Measurements from ENCODE around the gene PRPH. TPM values are rescaled to one million over a fixed set of nuclear protein-coding genes. Genes with fewer than 3 reads are reported as not detected.

Gene PRPH
- total and polyA plus RNA-seq, 4 donors = 0.19 to 2.7 (median 0.67) TPM

- no peaks in the 10 kb centered on the region for H3K36me3 ChIP-seq (ENCODE audit: control insufficient read depth in 4 of 4, insufficient read depth in 4 of 4, low read length in 4 of 4)
- no peak overlapping the region for H3K9ac ChIP-seq (ENCODE audit: insufficient read depth in 1 of 2, low read length in 2 of 2)
- WGBS, 2 donors = 64 to 87% methylated on average over 7 of the region's 7 CpGs
- H3K9me3 ChIP-seq (ENCODE audit: control insufficient read depth in 4 of 4, insufficient read depth in 3 of 4, low read length in 3 of 4) = no peaks in the 10 kb centered on the region
- DNase-seq = peak in 1 of 3 donors; percentile 13
- H3K27ac ChIP-seq (ENCODE audit: low read depth in 1 of 2, low read length in 1 of 2) = peak overlapping the region in 1 of 2 donors; percentile 13
- no peak overlapping the region for H3K4me3 ChIP-seq
- H3K27me3 ChIP-seq (ENCODE audit: control insufficient read depth in 3 of 3, insufficient read depth in 3 of 3, low read length in 2 of 3) = peaks cover 0 to 52% (median 28%) of the 10 kb centered on the region in 3 donors
- ATAC-seq (ENCODE audit: insufficient read depth, low FRiP score) = no peak
- no peak for TF ChIP-seq CTCF (IDR thresholded peaks at IDR 0.05; ENCODE audit: control extremely low read depth, extremely low read depth)
- H3K4me1 ChIP-seq (ENCODE audit: control insufficient read depth in 5 of 5, insufficient read depth in 5 of 5, low read length in 5 of 5) = peaks cover 0 to 25% (median 16%) of the 10 kb centered on the region in 5 donors
Measured at GRCh38 chr12:49292729-49293055, 2.3 kb upstream of the PRPH start.

DNA sequence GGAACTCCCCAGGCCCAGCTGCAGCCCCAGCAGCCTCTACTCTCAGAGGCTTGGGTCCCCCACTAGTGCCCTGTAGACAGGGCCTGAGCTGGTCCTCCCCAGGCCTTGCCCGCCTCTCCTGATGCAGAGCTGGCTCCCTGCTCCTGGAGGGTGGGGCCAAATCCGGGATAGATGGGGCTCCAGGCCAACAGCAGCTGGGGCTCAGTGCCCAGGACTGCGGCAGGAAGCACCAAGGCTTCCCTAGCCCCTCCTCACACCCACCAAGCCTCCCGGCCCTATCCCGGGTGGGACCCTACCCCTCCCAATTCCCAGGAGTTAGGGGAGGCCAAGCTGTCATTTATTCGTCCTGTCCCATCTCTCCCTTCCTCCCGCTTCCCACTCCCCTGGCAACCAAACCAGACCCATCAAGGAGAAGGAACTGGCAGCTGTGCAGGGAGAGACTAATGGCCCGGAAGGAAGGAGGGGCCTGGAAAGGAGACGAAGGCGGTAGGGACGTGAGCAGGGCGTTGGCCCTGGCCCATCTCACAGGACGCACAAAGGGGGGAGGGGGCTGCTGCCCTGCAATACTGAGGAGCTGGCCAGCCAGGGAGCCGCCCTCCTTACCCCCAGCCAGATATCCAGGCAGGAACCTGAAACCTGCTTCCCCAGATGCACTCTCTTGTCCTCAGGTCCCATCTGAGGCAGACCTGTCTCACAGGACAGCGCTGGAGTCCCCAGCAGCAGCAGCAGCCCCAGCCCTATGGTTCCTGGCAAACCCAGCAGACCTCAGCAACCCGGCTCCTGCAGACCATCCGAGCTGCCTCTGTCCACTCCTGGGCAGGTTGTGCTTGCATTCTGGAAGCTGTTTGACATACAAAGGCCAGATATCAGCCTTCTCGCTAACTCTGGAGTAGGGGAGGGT, 1.6 kb upstream of the PRPH start:
- H3K36me3 ChIP-seq (ENCODE audit: control insufficient read depth in 4 of 4, insufficient read depth in 4 of 4, low read length in 4 of 4) = no peaks in the 10 kb centered on the region
- no peak overlapping the region for H3K4me3 ChIP-seq
- TF ChIP-seq CTCF (IDR thresholded peaks at IDR 0.05; ENCODE audit: control extremely low read depth, extremely low read depth) = no peak
- peaks cover 0 to 25% (median 16%) of the 10 kb centered on the region in 5 donors for H3K4me1 ChIP-seq (ENCODE audit: control insufficient read depth in 5 of 5, insufficient read depth in 5 of 5, low read length in 5 of 5)
- peak overlapping the region in 1 of 2 donors; percentile 13 for H3K27ac ChIP-seq (ENCODE audit: low read depth in 1 of 2, low read length in 1 of 2)
- H3K9ac ChIP-seq (ENCODE audit: insufficient read depth in 1 of 2, low read length in 2 of 2) = no peak overlapping the region
- no peak for ATAC-seq (ENCODE audit: insufficient read depth, low FRiP score)
- peak; percentile 69 to 83 (median 76) for DNase-seq
- H3K27me3 ChIP-seq (ENCODE audit: control insufficient read depth in 3 of 3, insufficient read depth in 3 of 3, low read length in 2 of 3) = peaks cover 0 to 58% (median 34%) of the 10 kb centered on the region in 3 donors
- no peaks in the 10 kb centered on the region for H3K9me3 ChIP-seq (ENCODE audit: control insufficient read depth in 4 of 4, insufficient read depth in 3 of 4, low read length in 3 of 4)
- 31 to 46% methylated on average over 18 of the region's 18 CpGs for WGBS, 2 donors

GRCh38 chr12:49294086-49294803, 702 bp upstream of the PRPH start:
- Histone ChIP-seq H3K4me1 (ENCODE audit: control insufficient read depth in 5 of 5, insufficient read depth in 5 of 5, low read length in 5 of 5) (peaks cover 0 to 25% (median 16%) of the 10 kb centered on the region in 5 donors), H3K36me3 (ENCODE audit: control insufficient read depth in 4 of 4, insufficient read depth in 4 of 4, low read length in 4 of 4) (no peaks in the 10 kb centered on the region), H3K27ac (ENCODE audit: low read depth in 1 of 2, low read length in 1 of 2) (no peak overlapping the region), H3K9me3 (ENCODE audit: control insufficient read depth in 4 of 4, insufficient read depth in 3 of 4, low read length in 3 of 4) (no peaks in the 10 kb centered on the region), H3K9ac (ENCODE audit: insufficient read depth in 1 of 2, low read length in 2 of 2) (no peak overlapping the region), H3K4me3 (no peak overlapping the region), H3K27me3 (ENCODE audit: control insufficient read depth in 3 of 3, insufficient read depth in 3 of 3, low read length in 2 of 3) (peaks cover 0 to 62% (median 40%) of the 10 kb centered on the region in 3 donors)
- 77 to 79% methylated on average over 8 of the region's 8 CpGs for WGBS, 2 donors
- DNase-seq (no peak), ATAC-seq (ENCODE audit: insufficient read depth, low FRiP score) (no peak)
- no peak for TF ChIP-seq CTCF (IDR thresholded peaks at IDR 0.05; ENCODE audit: control extremely low read depth, extremely low read depth)
